ENCODE data around the gene P2RY8. TPM values are rescaled to one million over a fixed set of nuclear protein-coding genes. Genes with fewer than 3 reads are reported as not detected.
"Not testable (repeated sequence)": the region's sequence is repeated elsewhere in the genome, so short reads cannot be mapped to it uniquely, and the experiment has no call there.

Gene P2RY8
- 0.48 TPM for total RNA-seq

- peak; percentile 88 for ATAC-seq
- peak; percentile 83 for DNase-seq (ENCODE audit: low spot score)
Observed at GRCh38 chrX:1537031-1537715, at the start of gene P2RY8. Gene P2RY8, minus strand, starts transcription at chrX:1537185. Its CDS starts 70,627 bp downstream, at chrX:1466558.

DNA sequence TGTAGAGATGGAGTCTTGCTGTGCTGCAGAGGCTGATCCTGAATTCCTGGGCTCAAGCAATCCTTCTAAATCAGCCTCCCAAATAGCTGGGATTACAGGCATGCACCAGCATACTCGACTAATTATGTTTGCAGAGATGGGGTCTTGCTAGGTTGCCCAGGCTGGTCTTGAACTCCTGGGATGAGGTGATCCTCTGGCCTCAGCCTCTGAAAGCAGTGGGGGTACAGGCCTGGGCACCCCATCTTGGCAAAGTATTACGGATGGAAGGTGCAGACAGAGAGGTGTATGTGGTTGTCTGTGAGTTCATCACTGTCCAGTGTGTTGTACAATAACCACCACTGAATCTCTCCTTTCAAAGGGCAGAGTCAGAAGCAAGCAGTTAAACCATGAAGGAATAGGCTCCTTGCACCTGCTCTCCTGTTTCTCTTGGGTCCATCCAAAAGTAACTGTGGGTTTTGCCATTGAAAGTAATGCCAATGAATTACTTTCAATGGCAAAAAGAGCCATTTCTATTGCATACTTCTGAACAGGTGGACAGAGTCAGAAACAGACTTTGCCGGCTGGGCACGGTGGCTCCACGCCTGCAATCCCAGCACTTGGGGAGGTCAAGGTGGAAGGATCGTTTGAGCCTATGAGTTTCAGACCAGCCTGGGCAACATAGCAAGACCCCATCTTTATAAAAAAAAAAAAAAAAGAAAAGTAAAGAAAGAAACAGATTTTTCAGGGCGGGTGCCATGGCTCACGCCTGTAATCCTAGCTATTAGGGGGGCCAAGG lies 47.4 kb upstream of the P2RY8 start:
- ATAC-seq = no peak
- DNase-seq (ENCODE audit: low spot score) = peak; percentile 14

DNA sequence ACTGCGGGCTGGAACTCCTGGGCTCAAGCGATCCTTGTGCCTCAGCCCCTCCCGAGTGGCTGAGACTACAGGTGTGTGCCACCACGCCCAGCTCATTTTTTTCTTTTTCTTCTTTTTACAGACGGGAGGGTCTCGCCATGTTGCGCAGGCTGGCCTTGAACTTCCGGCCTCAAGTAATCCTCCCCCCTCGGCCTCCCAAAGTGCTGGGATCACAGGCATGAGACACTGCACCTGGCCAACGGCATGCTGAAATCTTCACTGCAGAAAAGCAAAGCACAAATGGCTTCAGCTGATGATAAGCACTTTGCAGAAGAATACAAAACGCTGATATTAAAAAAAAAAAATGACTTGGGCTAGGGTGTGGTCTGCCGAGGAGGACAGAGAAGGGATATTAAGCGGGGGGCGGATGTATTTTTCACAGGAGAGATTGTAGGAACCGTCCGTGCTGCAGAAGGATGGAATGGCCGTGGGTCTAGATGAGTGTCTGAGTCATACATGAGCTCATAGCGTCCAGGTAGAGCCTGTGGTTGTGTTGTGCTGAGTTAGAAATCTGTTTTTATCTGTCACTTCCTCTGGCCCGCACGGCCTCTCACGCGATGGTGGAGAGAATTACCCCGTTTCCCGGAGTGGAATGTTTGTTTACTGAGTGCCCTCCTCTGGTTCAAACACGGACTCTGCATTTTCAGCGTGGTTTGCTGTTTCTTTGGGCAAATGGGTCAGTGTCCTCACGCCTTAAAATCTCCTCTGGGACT lies 45.9 kb upstream of the P2RY8 start:
- DNase-seq (ENCODE audit: low spot score) = peak; percentile 34
- no peak for ATAC-seq

GRCh38 chrX:1581132-1581531 lies 44.1 kb upstream of the P2RY8 start:
- peak; percentile 95 for ATAC-seq
- DNase-seq (ENCODE audit: low spot score) = no peak

DNA sequence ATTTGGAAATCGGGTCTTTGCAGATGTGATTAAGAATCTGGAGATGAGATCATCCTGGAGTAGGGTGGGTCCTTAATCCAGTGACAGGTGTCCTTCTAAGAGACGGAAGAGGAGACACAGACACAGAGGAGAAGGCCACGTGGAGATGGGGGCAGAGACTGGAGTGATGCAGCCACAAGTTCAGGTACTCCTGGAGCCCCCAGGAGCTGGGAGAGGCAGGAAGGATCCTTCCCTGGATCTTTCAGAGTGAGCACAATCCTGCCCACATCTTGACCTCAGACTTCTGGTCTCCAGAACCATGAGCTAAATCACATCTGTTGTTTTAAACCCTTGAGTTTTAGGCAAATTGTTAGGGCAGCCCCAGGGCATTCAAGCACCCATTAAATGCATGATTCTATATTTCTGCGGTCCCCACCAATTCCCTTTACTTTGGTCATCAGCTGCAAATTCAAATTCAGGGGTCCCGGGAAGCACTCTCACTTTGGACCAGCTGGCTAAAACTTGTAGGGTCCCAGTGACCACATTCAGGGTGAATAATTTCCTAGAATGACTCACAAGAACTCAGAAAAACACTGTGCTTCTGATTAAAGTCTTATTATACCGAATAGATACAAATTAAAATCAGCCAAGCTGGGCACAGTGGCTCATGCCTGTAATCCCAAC lies 41.7 kb upstream of the P2RY8 start:
- DNase-seq (ENCODE audit: low spot score) (no peak), ATAC-seq (no peak)

GRCh38 chrX:1577845-1578244 lies 40.9 kb upstream of the P2RY8 start:
- ATAC-seq = no peak
- no peak for DNase-seq (ENCODE audit: low spot score)

GRCh38 chrX:1576201-1576992 lies 39.4 kb upstream of the P2RY8 start:
- DNase-seq (ENCODE audit: low spot score) (no peak), ATAC-seq (no peak)

- not testable (repeated sequence) for ATAC-seq
- peak; percentile 7 for DNase-seq (ENCODE audit: low spot score)
Observed at GRCh38 chrX:1574181-1574580, 37.2 kb upstream of the P2RY8 start.

DNA sequence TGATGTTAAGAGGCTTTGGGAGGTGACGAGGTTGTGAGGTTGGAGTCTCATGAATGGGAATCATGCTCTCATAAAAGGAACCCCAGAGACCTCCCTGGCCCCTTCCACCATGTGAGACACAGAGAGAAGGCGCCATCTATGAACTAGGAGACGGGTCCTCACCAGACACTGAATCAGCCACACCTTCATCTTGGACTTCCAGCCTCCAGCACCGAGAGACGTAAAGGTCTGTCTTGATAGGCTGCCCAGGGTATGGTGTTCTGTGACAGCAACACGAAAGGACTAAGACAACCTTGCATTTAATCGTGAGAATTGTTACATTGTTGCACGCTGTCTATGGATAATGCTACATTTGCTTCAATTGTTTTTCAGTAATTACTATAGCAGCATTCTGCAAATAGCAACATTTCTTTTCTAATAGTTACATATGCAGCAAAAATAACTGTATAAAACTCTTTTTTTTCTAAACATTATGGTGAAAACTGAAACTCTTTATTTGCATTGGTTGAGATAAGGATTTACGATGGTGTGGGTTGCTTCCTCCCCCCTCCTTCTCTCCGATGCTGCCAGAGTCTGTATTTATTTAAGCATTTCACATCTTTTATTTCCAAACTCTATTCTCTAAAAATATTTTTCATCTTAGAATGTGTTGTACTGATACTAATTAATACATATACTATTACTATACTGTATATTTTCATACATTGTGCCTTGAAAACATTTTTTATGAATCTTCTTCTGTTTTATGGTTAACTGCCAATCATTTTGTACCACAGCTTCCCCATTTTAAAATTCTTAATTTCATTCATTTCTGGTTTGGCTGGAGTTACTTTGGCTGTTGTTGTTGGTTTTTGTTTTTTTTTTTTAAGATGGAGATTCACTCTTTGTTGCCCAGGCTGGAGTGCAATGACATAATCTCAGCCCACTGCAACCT lies 28.0 kb upstream of the P2RY8 start:
- DNase-seq (ENCODE audit: low spot score) (peak; percentile 24), ATAC-seq (no peak)

DNA sequence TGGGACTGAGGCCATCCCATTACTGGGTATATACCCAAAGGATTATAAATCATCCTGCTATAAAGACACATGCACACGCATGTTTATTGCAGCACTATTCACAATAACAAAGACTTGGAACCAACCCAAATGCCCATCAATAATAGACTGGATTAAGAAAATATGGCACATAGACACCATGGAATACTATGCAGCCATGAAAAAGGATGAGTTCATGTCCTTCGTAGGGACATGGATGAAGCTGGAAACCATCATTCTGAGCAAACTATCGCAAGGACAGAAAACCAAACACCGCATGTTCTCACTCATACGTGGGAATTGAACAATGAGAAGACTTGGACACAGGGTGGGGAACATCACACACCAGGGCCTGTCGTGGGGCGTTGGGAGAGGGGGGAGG lies 27.1 kb upstream of the P2RY8 start:
- not testable (repeated sequence) for ATAC-seq

GRCh38 chrX:1561164-1561563 lies 24.2 kb upstream of the P2RY8 start:
- ATAC-seq = no peak

More for the DNA sequence above, 27.1 kb upstream of the P2RY8 start:
- DNase-seq (ENCODE audit: low spot score) = peak; percentile 7

DNA sequence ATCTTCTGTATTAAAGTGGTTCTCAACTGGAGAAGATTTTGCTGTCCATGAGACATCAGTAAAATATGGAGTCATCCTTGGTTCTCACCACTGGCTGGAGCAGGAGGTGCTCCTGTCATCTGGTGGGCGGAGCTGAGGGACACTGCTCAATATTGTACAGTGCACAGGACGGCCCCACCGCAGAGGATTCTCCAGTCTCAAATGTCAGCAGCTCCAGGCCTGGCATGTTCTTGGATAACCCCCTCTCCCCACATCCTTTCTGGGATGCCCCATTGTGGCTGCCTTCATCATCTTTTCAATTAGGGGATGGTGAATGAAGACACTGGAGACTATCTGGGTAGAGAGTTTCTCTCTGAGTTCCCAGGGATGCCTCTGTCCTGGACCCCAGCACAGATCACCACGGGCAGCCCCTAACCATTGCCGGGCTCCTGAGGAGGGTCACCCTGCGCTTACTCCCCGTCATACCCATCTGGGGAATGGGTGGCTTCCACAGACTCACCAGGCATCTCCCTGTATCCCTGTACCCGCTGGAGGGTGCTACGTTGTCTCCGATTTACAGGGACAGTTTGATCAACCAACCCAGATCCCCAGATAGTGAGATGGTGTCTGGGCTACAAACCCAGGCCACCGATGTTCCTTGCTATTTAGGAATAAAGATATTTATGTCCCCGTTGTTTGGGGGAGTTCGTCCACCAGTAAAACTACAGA lies 21.9 kb upstream of the P2RY8 start:
- DNase-seq (ENCODE audit: low spot score) = peak; percentile 21

More at GRCh38 chrX:1561164-1561563, 24.2 kb upstream of the P2RY8 start:
- DNase-seq (ENCODE audit: low spot score) = no peak

GRCh38 chrX:1557442-1557841 lies 20.5 kb upstream of the P2RY8 start:
- not testable (repeated sequence) for ATAC-seq

More for the DNA sequence above, 21.9 kb upstream of the P2RY8 start:
- no peak for ATAC-seq

DNA sequence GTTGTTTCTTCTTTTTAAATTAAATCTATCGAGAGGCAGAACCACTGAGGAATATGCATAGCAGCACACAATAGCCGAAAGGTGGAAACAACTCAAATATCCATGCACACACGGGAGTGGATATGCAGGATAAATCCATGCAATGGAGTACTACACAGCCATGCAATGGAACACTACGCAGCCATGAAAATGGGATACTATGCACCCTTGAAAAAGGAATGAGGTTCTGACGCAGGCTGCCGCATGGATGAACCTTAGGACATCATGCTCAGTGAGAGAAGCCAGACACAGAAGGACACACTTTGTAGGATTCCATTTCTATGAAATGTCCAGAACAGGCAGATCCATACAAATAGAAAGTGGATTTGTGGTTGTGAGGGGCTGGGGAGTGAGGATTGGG lies 18.4 kb upstream of the P2RY8 start:
- no peak for ATAC-seq
- peak; percentile 7 for DNase-seq (ENCODE audit: low spot score)

More at GRCh38 chrX:1557442-1557841, 20.5 kb upstream of the P2RY8 start:
- DNase-seq (ENCODE audit: low spot score) = not testable (repeated sequence)

- no peak for ATAC-seq
- peak; percentile 27 for DNase-seq (ENCODE audit: low spot score)
Observed at GRCh38 chrX:1554469-1555210, 17.7 kb upstream of the P2RY8 start.

- no peak for ATAC-seq
- DNase-seq (ENCODE audit: low spot score) = no peak
Observed at GRCh38 chrX:1551959-1552546, 15.1 kb upstream of the P2RY8 start.

DNA sequence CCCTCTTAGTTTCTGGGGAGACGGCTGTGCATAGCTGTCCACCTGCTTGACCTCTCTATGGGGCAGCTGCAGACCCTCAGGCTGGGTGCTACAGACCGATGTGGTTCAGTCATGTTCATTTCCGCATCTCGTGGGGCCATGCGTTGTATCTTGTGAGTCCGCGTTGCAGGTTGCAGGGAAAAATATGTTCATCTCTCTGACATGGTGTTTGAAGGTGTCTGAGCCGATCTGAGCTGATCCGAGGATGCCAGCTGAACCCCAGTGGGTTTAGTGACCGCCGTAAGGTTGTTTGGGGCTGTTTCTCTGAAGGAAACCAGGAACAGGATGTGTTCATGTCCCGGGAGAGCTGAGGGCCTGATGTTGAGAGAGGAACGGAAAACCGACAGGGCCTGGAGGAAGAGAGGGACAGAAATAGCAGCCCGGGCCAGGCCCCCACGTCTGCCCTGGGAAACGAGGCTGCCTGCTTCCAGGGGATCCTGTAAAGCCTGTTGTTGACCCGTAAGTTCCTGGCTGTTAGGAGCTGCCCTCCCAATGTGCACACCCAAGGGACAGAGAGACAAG lies 9.8 kb upstream of the P2RY8 start:
- no peak for DNase-seq (ENCODE audit: low spot score)
- peak; percentile 45 for ATAC-seq
